ENCODE results near the gene HIVEP3. TPM values are rescaled to one million over a fixed set of nuclear protein-coding genes. Genes with fewer than 3 reads are reported as not detected.

HIVEP3 gene
- total RNA-seq, 2 donors from 2014 or later = 2.3 to 12.8 TPM

DNA sequence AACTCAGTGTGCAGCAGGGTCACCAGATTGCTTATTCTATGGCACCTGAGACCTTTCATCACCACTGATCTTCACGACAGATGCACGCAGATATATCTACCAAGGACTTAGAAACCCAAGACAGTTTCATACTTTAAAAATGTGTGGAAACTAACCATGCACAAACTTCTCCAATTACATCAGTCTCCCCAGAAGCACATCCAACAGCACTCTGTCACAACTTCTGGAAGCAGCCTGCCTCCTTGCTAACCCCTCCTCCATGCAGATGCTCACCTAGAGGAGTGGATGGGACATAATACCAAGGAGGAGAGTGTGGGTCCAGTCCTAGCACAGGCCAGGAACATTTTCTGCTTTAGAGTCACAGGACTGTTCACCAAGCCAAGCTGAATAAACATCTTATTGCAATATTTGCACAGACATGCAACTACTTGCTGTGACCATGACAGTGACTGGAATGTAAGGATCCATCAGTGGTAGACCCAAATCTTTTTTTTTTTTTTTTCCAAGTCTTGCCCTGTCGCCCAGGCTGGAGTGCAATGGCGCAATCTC lies 69.4 kb downstream of the HIVEP3 start:
- TF ChIP-seq CTCF (IDR thresholded peaks at IDR 0.05) = no peak
- no peaks in the 10 kb centered on the region for H3K4me1 ChIP-seq (ENCODE audit: control insufficient read depth in 1 of 2, low read depth in 2 of 2)
- H3K27ac ChIP-seq = no peak overlapping the region
- H3K4me3 ChIP-seq = no peak overlapping the region
- DNase-seq (ENCODE audit: low spot score) (no peak), ATAC-seq (ENCODE audit: insufficient number of reproducible peaks, low FRiP score, low read depth) (no peak)
- H3K36me3 ChIP-seq = no peaks in the 10 kb centered on the region
- no peaks in the 10 kb centered on the region for H3K27me3 ChIP-seq (replicated peaks; ENCODE audit: insufficient read depth)
- H3K9me3 ChIP-seq = no peaks in the 10 kb centered on the region

DNA sequence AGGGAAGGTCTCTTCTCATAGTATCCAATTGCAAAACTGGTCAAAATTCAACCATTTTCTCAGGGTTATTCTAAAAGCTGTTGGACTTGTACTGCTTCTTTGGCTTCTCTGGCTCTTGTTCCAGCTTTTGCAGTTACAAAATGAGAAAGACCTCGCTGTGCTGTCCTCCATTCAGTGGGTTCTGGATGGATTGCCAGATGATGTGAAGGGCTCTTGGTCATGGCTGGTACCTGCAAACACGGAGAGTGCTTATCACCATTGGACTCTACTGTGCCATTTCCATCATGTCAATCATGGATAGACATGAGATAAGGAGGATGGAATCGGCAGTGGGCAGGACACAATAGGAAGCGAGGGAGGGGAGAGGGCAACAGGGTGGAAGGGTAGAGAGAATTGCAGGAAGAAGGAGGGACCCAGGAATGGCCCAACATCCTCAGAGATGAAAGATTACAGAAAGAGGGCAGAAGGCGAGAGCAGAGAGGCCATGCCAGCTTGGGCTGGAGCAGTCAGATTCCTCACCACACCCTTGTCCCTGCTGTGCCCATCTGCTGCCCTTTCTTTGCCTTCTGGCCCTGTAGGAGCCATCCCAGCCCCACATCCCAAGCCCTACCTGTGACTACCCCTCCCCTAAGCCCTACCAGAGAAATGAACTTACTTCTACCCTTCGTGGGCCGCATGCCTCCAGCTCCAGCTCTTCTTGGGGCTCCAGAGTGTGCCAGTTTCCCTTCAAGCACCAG lies 70.3 kb downstream of the HIVEP3 start:
- no peak overlapping the region for H3K27ac ChIP-seq
- H3K4me3 ChIP-seq = no peak overlapping the region
- peaks cover 0 to 4% of the 10 kb centered on the region in 2 donors for H3K4me1 ChIP-seq (ENCODE audit: control insufficient read depth in 1 of 2, low read depth in 2 of 2)
- no peaks in the 10 kb centered on the region for H3K9me3 ChIP-seq
- ATAC-seq (ENCODE audit: insufficient number of reproducible peaks, low FRiP score, low read depth) = no peak
- no peaks in the 10 kb centered on the region for H3K27me3 ChIP-seq (replicated peaks; ENCODE audit: insufficient read depth)
- H3K36me3 ChIP-seq = no peaks in the 10 kb centered on the region
- no peak for DNase-seq (ENCODE audit: low spot score)
- TF ChIP-seq CTCF (IDR thresholded peaks at IDR 0.05) = no peak

DNA sequence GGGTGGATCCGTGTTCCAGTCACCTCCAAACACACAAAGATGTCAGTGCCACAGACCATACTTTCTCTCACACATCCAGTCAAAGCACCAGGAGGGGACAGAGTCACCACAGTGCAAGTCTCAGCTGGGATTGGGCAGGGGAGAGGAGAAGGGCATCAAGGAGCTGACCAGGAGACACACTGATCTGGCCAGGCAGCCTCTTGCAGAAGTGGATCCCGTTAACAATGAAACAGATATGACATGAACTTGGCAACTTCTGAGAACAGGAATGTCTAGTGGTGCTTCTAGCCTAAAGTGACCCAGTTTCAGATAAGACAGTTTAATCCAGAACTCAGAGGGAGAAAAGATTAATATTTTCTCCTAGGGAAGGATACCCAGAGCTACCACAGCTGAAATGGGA lies 71.0 kb downstream of the HIVEP3 start:
- no peak for TF ChIP-seq CTCF (IDR thresholded peaks at IDR 0.05)
- H3K4me3 ChIP-seq = no peak overlapping the region
- no peaks in the 10 kb centered on the region for H3K27me3 ChIP-seq (replicated peaks; ENCODE audit: insufficient read depth)
- peaks cover 0 to 7% of the 10 kb centered on the region in 2 donors for H3K4me1 ChIP-seq (ENCODE audit: control insufficient read depth in 1 of 2, low read depth in 2 of 2)
- ATAC-seq (ENCODE audit: insufficient number of reproducible peaks, low FRiP score, low read depth) (no peak), DNase-seq (ENCODE audit: low spot score) (no peak)
- H3K9me3 ChIP-seq = no peaks in the 10 kb centered on the region
- H3K27ac ChIP-seq = no peak overlapping the region
- no peaks in the 10 kb centered on the region for H3K36me3 ChIP-seq

- TF ChIP-seq CTCF (IDR thresholded peaks at IDR 0.05) = no peak
- no peaks in the 10 kb centered on the region for H3K27me3 ChIP-seq (replicated peaks; ENCODE audit: insufficient read depth)
- peaks cover 0 to 7% of the 10 kb centered on the region in 2 donors for H3K4me1 ChIP-seq (ENCODE audit: control insufficient read depth in 1 of 2, low read depth in 2 of 2)
- H3K36me3 ChIP-seq = no peaks in the 10 kb centered on the region
- no peak for ATAC-seq (ENCODE audit: insufficient number of reproducible peaks, low FRiP score, low read depth)
- H3K4me3 ChIP-seq = no peak overlapping the region
- no peak for DNase-seq (ENCODE audit: low spot score)
- no peaks in the 10 kb centered on the region for H3K9me3 ChIP-seq
- no peak overlapping the region for H3K27ac ChIP-seq
These were observed 71.9 kb downstream of the HIVEP3 start for GRCh38 chr1:41846625-41847405.

GRCh38 chr1:41844781-41845272 lies 73.9 kb downstream of the HIVEP3 start:
- Histone ChIP-seq H3K4me3 (no peak overlapping the region), H3K9me3 (no peaks in the 10 kb centered on the region), H3K36me3 (no peaks in the 10 kb centered on the region), H3K27me3 (replicated peaks; ENCODE audit: insufficient read depth) (no peaks in the 10 kb centered on the region), H3K4me1 (ENCODE audit: control insufficient read depth in 1 of 2, low read depth in 2 of 2) (peaks cover 0 to 7% of the 10 kb centered on the region in 2 donors), H3K27ac (no peak overlapping the region)
- ATAC-seq (ENCODE audit: insufficient number of reproducible peaks, low FRiP score, low read depth) (no peak), DNase-seq (ENCODE audit: low spot score) (no peak)
- no peak for TF ChIP-seq CTCF (IDR thresholded peaks at IDR 0.05)
